GM12865 (cell line): Measurements from ENCODE around the gene MPZL1.

ENCODE experiments used
- DNase-seq: peaks from one replicate; pipeline ENCODE4 v3.0.0; 2010; ENCODE audit warnings: low read depth
- H3K4me3 ChIP-seq: 2 replicates; pipeline ENCODE4 v1.5.1; 2011; ENCODE audit warnings: mild to moderate bottlenecking, low read depth, low read length, control low read depth
- TF ChIP-seq, protein P1 (sequence below): IDR thresholded peaks from 2 replicates; pipeline ENCODE4 v1.5.1; 2011; ENCODE audit warnings: low read length, control low read depth, low read depth, inconsistent platforms; ENCODE audit not compliant: insufficient read depth; ENCODE audit errors: missing control alignments

The MPZL1 gene

DNA sequence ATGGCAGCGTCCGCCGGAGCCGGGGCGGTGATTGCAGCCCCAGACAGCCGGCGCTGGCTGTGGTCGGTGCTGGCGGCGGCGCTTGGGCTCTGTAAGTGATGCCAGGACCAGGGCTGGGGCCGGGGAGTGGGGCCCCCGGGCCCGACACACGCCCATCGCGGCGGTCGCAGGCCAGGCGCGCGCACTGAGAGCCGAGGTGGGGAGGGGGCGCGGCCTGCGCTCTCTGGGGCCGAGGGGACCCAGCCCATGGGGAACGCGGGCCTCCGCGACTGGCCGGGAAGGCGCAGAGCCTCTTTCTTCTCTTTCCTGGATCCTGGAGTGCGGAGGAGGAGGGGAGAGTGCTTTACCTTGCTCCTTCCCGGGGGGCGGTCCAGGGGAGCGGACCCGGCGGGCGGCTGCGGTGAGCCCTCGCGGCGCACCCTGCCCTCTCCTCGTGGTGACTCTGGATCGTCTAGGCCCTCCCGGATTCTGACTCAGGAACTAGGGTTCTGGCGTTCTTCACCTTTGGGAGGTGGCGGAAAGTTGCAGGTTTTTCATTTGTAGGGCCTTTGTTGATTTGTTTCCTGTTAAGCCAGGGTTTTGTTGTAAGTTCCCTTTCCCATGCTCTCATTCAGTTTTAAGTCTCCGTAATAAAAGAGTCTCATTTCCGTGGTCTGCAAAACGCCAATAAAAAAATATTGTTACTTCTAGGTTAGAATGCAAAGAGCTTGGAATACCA, 529 bp downstream of the MPZL1 start:
- TF ChIP-seq, protein P1, sequence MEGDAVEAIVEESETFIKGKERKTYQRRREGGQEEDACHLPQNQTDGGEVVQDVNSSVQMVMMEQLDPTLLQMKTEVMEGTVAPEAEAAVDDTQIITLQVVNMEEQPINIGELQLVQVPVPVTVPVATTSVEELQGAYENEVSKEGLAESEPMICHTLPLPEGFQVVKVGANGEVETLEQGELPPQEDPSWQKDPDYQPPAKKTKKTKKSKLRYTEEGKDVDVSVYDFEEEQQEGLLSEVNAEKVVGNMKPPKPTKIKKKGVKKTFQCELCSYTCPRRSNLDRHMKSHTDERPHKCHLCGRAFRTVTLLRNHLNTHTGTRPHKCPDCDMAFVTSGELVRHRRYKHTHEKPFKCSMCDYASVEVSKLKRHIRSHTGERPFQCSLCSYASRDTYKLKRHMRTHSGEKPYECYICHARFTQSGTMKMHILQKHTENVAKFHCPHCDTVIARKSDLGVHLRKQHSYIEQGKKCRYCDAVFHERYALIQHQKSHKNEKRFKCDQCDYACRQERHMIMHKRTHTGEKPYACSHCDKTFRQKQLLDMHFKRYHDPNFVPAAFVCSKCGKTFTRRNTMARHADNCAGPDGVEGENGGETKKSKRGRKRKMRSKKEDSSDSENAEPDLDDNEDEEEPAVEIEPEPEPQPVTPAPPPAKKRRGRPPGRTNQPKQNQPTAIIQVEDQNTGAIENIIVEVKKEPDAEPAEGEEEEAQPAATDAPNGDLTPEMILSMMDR: no peak
- DNase-seq: no peak

DNA sequence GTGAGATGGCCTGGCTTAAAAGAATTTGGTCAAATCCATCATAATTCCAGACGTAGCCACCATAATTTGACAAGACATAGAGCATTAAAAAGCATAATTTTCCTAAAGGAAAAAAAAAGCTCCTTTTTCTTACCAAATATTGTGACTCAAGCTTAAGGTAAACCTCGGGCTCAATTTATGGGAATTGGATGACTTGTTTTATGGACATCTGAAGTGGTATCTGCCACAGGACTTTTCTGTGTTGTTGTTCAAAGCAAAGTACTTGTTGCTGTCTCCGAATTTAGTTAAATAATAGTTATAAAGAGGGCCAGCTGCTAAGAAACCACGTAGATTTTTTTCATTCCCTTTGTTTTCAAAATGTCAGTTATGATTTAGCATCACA, 1.1 kb downstream of the MPZL1 start:
- peak overlapping the region; percentile 79 for H3K4me3 ChIP-seq
- no peak for DNase-seq
- TF ChIP-seq, protein P1: no peak

More for the DNA sequence above, 529 bp downstream of the MPZL1 start:
- H3K4me3 ChIP-seq: peak overlapping the region; percentile 79

DNA sequence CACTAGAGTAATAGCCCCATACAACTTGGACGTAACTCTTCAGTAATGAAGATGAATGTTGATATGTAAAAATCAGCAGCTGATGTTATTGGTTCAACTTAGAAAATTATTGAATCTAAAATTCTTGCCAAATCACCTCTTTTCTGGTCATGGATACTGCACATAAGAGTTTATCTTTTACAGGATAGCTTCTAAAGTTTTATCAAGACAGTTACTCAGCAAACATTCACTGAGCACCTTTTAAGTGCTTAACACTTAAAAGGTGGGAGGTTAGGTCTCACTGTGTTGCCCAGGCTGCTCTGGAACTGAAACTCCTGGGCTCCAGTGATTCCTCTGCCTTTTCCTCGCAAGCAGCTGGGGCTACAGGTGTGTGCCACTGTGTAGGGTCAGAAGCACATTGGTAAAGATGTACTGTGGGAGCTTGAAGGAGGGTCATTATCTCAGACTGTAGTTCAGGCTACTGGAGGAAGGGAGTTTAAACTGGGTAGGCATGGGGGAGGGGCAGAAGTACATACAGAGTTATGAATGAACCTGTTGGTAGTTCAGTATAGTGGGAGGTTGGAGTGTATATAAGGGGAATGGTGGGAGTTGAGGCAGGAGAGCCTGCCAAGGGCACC, 2.0 kb downstream of the MPZL1 start:
- TF ChIP-seq, protein P1: no peak
- DNase-seq: no peak
- H3K4me3 ChIP-seq: peak overlapping the region; percentile 79

DNA sequence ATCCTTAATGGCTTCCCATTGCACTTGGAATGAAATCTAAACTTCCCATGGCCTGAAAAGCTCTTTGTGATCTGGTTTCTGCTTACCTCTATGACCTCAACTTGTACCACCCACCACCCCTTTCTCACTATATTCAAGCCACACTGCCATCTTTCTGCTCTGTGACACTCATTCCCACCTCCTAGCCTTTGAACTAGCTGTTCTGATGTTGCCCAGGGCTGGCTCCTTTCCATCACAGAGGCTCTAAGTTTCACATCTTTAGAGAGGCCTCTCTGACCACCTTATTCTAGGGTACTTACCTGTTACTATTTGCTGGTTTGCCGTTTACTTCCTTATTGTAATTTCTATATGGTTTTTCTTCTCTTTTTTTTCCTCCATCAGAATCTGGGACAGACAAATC, 4.2 kb downstream of the MPZL1 start:
- H3K4me3 ChIP-seq: no peak overlapping the region
- TF ChIP-seq, protein P1: no peak

DNA sequence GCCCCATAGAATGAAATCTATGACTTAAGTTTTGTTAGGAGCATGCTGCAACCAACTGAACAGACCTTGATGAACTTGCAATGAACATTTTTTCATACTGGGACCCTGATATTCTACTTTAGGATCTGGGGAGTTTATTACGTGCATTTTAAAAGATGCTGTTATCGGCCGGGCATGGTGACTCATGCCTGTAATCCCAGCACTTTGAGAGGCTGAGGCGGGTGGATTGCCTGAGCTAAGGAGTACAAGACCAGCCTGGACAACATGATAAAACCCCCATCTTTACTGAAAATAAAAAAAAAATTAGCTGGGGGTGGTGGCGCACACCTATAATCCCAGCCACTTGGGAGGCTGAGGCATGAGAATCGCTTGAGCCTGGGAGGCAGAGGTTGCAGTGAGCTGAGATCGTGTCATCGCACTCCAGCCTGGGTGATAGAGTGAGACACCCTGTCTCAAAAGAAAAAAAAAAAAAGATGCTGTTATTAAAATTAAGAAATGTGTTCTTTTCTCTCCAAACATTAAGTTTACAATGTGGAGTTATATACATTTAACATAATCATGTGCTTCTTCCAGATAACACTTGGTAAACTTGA, 7.1 kb downstream of the MPZL1 start:
- no peak for DNase-seq
- no peak overlapping the region for H3K4me3 ChIP-seq
- TF ChIP-seq, protein P1: no peak

More for the DNA sequence above, 4.2 kb downstream of the MPZL1 start:
- DNase-seq: no peak

DNA sequence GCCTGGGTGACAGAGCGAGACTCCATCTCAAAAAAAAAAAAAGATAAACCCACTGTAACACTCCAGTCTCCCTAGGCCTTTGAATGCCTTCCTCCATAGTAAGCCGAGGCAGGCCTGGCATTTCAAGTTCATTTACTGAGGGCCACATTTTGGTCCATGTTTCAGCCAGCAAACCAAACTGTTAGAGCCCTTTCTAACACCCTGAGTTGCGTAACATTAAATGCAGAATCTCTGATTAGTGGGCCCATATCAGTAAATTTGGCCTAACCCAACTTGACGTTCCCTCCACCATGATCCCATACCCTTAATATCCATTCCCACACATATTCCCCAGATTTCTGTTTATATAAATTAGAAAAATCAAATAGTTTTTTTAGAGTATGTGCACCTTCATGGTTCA, 12.4 kb downstream of the MPZL1 start:
- TF ChIP-seq, protein P1: no peak

DNA sequence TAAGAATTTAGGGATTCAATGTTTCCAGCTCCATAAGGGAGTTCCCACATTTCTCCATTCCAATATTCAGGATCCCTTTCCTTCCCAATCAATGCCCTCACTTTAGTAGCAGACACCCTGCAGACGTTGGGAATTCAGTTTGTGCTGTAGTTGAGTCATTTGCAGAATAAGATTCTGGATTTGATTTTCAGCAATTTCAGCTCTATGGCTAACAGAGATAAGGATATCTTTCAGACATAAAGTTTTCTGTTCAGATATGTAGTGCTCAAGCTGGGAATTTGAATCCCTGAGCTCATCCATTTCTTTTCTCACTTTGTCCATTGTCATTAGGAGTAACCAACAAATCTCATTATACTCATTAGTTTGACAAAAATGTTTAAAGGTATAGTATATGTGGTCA, 13.1 kb downstream of the MPZL1 start:
- no peak for DNase-seq
- TF ChIP-seq, protein P1: no peak
- no peak overlapping the region for H3K4me3 ChIP-seq

More for the DNA sequence above, 12.4 kb downstream of the MPZL1 start:
- no peak for DNase-seq
- no peak overlapping the region for H3K4me3 ChIP-seq
